NCI-H82 (cell line): ENCODE results near the gene ICA1.
"Not testable (repeated sequence)": the region's sequence is repeated elsewhere in the genome, so short reads cannot be mapped to it uniquely, and the experiment has no call there.

Source experiments
- DNase-seq: peaks from one replicate; lab custom pipeline; 2025; lab: John Stamatoyannopoulos, UW

Gene ICA1

DNA sequence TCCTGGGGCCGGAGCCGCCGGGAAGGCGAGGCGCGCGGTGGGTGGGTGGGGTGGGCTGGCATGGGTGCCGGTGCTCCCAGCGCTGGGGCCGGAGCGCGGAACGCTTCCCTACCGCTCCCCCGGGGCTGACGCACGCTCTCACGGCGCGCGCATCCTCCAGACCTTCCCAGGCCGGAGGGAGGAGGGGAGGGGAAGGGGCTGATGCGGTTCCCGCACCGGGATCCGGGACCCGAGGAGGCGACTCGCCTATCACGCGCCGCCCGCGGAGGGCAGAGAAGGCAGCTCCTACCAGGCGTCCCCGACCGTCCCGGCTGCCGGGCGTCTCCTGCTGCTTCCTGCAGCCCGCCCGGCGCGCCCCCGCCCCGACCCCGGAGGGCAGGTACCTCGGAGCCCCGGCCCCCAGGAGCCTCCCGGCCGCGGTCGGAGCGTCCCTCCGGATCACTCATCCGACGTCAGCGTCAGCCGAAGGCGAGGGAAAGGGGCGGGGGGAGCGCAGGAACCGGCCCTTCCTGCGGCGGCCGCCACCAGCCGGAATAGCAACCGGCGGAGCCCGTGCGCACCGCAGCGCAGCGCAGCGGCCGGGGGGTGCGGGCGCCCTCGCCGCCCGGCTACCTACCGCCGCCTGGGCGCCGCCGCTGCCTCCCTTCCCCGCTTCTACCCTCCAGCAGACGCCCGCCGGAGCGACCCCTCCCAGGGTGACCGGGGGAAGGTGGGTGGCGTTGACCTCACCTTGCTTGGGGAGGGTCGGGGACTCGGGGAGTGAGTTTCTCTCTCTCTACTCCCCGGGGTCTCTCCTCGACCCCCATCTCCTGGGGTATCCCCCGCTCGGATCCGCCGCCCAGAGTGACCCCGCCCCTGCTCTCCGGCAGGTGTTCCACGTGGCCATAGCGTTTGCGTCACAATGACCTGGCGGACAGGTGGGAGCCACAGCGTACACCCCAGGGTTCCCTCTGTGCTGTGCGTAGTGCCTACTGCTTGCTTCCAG, at the start of gene ICA1:
ICA1 (minus strand) TSS at position 457 of the 985 bp plus-strand sequence. CDS start 26,241 bp downstream, outside the sequence.
- DNase-seq: peak; percentile 79

DNA sequence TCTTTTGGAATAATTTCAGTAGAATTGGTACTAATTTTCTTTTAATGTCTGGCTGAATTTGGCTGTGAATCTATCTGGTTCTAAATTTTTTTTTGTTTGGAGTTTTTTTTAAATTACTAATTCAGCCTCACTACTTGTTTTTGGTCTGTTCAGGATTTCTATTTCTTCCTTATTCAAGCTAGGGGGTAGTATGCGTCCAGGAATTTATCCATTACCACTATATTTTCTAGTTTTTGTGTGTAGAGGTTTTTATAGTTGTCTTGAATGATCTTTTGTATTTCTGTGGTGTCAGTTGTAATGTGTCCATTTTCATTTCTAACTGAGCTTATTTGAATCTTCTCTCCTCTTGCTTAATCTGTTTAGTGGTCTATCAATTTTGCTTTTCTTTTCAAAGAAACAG, 48.9 kb upstream of the ICA1 start:
- no peak for DNase-seq

- DNase-seq: no peak
Observed at GRCh38 chr7:8305625-8306388, 43.8 kb upstream of the ICA1 start.

DNA sequence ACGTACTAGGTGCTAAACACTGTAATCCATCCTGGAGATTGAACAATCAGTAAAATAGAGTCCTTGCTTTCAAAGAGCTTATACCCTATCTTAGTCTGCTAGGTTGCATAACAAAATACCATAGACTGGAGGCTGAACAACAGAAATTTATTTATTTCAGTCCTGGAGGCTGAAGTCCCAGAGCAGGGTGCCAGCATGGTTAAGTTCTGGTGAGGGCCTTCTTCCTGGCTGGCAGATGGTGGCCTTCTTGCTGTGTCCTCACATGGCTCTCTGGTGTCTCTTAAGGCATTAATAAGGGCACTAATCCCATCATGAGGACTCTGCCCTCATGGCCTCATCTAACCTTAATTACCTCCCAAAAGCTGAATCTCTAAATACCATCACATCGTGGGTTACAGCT, 43.1 kb upstream of the ICA1 start:
- DNase-seq: peak; percentile 89

DNA sequence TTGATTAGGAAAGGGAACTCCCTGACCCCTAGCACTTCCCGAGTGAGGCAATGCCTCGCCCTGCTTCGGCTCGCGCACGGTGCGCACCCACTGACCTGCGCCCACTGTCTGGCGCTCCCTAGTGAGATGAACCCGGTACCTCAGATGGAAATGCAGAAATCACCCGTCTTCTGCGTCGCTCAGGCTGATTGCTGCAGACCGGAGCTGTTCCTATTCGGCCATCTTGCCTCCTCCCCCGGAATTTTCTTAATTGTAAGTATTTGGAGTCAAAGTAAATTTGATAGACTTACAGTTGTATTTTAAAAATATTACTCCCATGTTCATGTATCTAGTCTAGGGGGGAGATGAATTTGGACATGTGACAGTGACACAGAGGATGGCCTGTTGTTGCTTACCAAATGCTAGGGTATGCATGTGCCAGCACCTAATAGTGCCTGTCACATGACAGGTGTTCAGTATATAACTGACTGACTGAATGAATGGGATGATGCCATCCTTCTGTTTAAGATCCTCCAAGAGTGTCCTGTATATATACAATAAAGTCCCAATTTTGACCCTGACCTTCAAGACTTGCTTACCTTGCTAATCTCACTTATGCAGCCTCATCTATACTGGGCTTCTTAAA, 42.0 kb upstream of the ICA1 start:
- no peak for DNase-seq

DNA sequence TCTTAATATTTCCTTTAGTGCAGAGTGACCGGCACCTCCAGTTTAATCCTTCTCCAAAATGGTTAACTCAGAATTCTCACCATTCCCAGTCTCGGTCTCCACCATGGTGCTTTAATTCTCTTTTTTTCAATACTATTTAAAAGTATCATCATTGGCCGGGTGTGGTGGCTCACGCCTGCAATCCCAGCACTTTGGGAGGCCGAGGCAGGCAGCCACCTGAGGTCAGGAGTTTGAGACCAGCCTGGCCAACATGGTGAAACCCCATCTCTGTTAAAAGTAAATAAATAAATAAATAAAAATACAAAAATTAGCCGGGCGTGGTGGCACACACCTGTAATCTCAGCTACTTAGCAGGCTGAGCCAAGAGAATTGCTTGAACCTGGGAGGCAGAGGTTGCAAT, 35.1 kb upstream of the ICA1 start:
- DNase-seq: not testable (repeated sequence)

DNA sequence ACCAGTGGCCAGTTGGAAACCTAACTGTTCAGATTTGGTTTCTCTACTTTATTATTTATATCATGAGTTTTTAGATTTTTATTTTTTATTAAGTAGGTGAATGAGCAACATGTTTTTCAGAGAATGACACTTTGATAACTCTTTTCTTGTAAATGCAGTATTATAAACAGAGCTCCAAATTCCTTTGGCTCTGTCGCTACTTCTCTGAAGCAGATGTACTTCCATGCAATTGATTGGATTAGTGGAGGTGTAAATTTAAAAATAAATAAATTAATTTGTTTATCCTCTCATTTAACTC, 34.3 kb upstream of the ICA1 start:
- DNase-seq: no peak

DNA sequence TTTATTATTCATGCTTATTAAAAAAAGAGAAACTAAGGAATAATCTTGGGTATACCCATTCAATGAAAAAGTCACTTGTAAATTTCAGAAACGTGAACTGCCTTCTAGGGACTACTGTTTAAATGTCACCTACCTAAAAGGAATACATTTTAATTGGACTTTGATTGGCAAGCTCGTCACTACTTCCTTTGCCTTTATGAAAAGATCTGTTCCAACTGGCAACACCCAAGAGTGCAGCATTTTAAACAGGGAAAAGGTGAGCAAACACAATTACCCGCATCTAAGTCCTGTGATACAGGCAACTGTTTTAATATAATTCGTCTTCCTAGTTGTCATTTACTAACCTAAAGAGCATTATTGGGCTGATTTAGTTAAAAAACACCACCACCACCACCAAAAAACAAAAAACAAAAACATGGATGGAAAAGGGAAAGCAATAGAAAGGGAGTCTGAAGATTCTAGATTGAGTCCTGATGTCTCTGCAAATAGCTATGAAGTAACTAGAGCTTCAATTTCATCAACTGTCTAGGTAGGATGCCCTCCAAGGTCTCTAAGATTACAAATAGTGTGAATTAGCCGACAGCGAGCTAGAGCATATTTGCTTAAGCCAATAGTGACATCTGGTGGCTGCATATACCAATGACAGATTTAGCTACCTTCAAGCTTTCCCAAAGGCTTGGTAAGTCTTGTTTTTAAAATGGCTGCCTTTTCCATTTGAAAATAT, 33.8 kb upstream of the ICA1 start:
- peak; percentile 95 for DNase-seq

DNA sequence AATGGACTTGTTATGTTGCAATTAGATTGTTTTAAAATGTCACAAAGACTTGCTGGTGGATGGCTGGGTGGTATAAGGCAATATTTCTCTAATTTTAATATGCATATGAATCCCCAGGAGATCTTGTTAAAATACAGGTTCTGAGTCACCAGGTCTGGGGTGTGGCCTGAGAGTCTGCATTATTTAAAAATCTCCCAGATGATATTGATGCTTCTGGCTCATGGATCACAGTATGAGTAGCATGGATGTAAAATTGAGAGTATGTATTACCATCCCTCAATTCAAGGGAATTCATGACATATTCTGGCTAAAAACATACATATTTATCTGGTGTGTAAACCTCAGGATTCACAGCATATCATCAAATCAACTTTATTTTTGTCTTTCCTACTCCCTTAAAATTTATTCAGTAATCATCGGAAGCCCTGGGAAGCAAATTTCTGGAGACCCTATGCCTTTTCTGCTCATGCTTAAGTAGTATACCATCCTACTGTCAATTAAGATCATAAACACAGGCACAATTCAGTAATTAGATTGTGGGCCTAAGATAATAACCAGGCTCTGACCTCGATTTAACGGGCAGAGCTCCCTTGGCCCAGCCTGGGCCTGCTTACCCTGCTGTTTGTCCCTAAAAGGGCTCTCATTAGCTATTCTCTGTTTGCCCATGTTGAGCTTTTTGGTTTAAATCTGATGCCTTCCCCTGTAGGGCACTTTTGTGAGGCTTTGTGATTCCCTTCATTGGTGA, 29.6 kb upstream of the ICA1 start:
- peak; percentile 39 for DNase-seq

DNA sequence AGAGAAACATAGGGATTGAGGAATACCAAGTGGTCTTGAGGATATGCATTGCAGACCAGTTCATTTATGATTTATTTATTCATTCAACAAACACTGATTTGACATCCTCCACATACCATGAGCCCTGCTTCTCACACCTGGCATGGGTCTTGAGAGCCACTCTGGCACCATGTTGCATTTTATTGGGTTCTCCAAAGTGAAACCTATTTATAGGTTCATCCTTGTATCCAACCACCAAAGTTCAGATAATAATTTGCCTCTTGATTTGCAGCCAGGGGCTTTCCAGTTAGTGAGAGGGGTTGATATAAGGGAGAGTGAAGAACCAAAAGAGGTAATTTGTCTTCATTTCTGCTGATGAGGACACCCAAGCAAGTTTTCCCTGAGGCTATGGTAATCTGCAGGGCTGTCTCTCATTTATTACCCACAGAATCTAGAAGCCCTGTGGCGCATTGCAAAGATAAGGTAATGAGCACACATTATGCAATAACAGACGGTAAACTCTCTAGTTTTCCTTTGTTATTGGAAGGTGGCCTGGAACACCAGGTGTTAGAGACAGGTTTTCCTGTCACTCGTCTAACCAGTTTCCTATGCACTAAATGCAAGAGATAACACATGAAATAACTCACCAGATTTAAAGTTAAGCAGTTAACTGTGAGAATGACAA, 28.8 kb upstream of the ICA1 start:
- no peak for DNase-seq

- DNase-seq: no peak
Observed at GRCh38 chr7:8286118-8286517, 24.2 kb upstream of the ICA1 start.

- DNase-seq: no peak
Observed at GRCh38 chr7:8285155-8285554, 23.2 kb upstream of the ICA1 start.

DNA sequence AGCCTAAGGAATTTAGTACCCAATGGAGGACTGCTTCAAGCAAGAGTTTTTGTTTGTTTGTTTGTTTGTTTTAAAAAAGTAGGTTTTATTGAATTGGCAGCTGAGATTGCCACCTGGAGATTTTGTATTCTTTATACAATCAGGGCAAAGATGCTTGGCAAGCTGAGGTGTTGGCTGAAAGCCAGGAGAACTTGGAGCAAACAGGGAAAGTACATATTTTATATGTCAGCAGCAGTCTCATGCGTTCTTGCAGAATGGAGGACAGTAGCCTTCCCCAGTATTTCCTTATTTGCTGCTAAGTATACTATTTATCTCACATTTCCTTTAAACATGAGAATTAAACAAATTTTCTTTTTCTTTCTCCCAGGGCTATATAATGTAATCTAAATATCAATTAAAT, 22.6 kb upstream of the ICA1 start:
- no peak for DNase-seq

- DNase-seq: no peak
Observed at GRCh38 chr7:8283968-8284367, 22.0 kb upstream of the ICA1 start.

DNA sequence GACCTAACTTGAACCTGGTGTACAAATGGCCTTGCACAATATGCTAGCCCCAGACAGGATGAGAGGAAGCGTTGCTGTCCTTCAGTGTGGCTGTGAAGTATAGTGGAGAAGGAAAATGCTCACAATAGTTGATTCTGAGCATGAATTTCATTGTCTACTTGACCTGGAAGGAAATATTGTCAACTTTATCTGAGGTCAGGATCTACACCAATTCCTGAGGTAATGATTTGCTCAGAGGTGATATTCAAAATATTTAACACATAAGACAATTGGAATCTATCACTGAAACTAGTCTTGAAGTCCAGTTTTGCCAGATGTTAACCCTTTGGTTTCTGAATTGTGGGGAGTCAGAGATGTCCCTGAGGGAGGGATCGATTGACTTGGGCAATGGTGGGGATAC, 20.9 kb upstream of the ICA1 start:
- no peak for DNase-seq

DNA sequence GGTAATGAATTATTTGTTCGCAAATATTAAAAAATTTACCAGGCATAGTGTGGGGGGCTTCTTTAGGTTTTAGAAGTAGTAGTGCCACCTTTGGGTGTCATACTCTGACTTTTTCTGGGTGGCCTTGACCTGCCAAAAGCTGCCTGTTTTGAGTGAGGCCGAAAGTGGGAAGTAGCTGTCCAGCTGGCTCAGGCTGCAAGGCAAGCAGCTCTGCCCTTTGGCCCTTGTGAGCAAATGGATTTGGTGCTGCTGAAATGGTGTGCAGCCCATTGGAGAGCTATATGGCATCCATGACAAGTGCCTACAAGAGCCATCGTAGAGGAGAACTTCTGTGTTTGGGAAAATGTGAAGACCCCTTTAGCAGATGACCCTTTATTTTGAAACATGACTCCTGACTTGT, 20.2 kb upstream of the ICA1 start:
- DNase-seq: no peak

- no peak for DNase-seq
Observed at GRCh38 chr7:8278183-8278582, 16.2 kb upstream of the ICA1 start.

GRCh38 chr7:8277394-8277982, 15.5 kb upstream of the ICA1 start:
- DNase-seq: peak; percentile 43

DNA sequence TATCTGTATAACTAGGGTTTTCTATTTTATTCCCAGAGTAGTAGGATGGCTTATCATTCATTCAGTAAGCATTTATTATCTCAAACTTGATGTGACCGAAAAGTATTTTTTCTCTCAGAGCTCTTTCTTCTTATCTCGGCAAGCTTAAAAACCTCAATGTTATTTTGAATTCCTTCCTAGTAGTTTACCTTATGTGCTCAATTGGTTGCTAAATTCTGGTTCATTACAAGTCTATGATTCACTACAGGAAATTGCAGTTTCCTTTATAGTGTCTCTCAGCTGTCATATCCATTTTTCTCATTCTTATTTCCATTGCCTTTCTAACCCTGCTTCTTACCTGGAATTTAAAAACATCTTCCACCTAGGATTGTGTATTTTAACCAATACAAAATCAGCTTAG, 12.6 kb upstream of the ICA1 start:
- DNase-seq: no peak

- no peak for DNase-seq
Observed at GRCh38 chr7:8271960-8272359, 10.0 kb upstream of the ICA1 start.
